HuH-7.5 (cell line): Measurements from ENCODE around the gene CTU2.
"Not testable (repeated sequence)": the region's sequence is repeated elsewhere in the genome, so short reads cannot be mapped to it uniquely, and the experiment has no call there.

Source experiments
- DNase-seq: peaks from one replicate; pipeline ENCODE4 v3.0.0; 2011; ENCODE audit warnings: low spot score

Gene CTU2

DNA sequence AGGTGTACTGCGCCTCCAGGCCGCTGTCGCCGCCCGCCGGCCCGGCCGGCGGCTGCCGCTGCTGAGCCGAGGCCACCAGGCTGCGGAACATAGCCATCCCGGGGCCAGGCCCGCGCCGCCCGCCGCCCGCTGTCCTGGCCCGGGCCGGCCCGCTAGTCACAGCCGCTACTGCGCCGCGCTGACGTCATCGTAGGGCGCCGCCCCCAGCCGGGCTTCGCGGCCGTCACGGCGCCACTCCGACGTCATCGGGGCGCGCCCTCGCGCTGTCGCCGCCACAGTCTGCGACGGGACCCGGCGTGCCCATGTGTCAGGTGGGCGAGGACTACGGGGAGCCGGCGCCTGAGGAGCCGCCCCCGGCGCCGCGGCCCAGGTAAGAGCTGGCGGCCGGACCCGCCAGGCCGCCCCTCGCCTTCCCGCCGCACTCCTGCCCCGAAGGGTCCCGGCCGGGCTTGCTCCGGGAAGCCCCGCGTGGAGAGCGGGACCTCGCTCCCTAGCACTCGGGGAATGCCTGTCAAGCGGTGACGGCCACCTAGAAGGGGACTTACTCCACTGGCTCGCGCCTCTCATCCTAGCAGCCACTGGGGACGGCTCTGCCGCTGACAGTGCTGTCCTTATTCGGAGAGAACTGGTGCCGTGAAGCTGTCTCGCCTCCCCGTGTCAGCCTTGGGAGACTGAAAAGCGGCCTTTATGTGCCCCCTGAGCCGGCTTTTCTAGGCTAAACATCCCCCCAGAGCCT is at the start of gene CTU2, which contains the start of gene RNF166:
CTU2 (plus strand) TSS at position 275 of the 736 bp plus-strand sequence; CDS start at position 303, 28 bp downstream.
RNF166 (minus strand) TSS at position 180 of the 736 bp plus-strand sequence; CDS start at position 97, 83 bp downstream.
- DNase-seq, result peak; percentile 100

DNA sequence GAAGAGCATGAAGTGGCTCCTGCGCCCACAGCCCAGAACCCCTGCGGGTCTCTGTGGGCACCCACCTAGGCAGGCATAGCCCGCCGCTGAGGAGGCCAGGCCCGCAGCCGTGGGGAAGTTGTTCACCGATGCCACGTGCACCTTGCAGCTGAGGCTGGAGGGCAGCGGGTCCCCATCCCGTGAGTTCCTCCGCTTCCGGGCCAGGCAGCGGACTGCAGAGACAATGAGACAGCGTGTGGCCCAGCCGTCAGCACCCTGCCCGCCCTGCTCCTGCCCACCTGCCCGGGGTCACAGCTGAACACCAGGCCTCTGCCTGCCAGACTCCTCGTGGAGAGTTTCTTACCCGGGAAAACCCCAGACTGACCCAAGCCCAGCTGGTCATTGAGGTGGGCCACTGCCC is 48.9 kb upstream of the CTU2 start:
- DNase-seq, result no peak

DNA sequence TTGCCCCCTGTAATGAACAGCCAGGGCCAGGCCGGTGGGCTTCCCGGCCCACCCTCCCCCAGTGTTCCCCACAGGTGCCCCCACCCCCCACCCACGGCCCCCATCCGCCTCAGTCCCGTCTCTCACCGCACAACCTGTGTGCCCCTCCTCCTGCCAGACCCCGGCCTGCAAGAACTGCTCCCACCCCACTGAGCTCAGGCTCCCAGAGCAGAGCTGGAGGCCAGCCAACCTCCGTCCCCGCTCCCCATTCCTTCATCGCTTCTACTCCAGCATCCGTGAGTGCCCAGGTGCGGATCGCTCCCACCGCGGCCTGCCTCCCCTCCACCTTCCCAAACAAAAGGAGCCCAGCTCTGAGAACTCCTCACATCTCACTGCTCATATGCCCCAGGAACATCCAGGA is 47.6 kb upstream of the CTU2 start:
- DNase-seq, result no peak

DNA sequence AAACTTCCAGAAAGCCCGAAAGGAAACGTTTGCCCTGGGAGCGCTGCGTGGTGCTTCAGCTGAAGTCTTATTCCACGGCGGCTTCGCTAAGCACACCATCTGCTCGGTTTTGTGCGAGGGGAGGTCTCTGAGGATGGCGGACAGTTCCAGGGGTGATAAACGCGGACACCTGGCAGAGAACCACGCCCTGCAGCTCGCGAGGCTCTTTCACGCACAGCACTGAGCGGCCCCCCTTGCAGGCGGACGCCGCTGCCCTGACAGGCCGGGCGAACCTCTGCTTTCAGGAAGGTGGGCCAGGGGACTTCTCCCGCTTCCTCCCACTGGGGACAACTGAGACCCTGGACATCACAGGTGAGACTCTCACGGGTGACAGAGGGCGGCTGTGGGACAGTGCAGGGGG is 47.1 kb upstream of the CTU2 start:
- no peak for DNase-seq

DNA sequence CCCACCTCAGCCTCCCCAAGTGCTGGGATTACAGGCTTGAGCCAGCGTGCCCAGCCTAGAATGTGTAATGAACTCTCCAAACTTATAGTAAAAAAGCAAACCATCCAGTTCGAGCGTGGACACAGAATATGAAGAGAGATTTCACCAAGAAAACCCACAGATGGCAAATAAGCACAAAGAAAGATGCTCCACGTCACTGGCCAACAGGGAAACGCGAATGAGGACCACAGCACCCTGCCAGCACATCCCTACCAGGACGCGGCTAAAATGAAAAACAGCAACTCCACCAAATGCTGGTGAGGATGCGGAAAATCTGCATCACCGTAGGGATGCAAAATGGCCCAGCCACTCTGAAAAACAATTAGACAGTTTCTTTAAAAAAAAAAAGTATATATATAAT is 44.8 kb upstream of the CTU2 start:
- no peak for DNase-seq

DNA sequence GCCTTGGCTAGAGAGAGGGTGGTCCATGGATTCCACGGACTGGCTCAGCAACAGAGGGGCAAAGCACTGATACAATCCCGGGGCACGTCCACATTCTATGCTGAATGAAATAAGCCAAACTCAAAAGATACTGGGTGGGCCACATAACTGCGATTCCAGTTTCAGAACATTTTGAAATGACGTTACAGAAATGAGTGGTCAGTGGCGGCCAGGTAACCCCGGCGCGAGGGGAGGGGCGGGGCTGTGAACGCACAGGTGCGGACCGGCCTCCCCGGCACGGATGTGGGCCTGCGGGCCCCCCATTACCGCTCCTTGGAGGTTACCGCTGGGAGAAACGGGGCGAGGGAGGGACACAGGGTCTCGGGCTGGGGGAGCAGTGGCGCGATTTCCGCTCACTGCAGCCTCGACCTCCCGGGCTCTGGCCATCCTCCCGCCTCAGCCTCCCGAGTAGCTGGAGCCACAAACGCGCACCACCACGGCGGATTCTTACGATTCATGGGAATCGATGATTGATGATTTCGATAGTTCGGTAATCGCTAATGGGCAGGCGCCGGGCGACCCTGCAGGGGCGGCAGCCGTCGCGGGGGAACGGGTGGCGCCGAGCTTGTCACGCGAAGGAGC is 44.0 kb upstream of the CTU2 start:
- DNase-seq, result no peak

DNA sequence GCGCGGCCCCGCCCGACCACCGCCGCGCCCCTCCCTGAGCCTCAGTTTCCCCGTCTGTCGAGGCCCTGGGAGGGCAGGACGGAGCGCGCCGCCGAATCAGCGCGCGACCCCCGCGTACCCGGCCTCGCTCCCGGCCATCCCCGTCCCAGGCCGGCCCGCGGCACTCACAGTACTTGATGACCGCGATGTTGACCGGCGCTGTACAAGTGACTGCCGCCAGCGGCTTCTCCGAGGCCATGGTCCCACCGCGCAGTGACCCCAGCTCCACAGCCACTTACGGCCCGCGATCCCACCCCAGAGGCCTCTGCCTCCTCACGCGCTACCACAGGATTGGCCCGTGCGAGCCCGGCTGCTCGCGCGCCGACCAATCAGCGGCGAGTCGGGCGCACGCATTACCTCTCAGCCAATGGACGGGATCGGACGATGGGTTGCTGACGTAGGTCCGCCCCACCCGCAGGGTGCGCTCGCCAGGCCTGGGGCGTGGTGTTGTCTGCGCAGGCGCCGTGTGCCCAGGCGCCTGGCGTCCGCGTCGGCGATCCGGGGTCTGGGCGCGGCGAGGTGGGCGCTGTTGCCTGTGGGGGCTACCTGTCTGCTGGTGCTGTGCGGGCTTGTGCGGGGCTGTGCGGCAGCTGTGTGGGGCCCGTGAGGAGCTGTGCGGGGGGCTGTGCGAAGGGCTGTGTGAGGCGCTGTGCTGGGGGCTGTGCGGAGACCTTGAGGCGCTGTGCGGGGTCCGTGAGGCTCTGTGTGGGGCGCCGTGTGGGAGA is 43.3 kb upstream of the CTU2 start, which contains the start of gene MVD:
MVD (minus strand) TSS at position 249 of the 764 bp plus-strand sequence; CDS start at position 238, 11 bp downstream.
- DNase-seq, result peak; percentile 100

DNA sequence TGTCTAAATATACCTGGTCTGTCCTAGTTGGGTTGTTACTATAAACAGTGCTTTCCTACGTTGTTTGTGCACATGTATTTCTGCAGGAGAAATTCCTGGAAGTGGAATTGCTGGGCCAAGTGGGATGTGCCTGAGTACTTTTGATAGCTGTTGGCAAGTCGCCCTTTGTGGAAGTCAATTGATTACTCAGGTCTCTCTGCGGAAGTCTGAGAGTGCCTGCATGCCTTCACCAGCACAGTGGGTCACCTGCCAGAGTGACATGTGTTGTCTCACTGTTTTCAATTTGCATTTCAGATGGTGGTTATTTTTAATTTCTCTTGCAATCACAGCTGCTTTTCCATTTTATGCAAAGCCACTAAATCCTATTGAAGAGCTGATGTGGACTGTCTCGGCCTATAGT is 41.2 kb upstream of the CTU2 start:
- DNase-seq, result no peak

DNA sequence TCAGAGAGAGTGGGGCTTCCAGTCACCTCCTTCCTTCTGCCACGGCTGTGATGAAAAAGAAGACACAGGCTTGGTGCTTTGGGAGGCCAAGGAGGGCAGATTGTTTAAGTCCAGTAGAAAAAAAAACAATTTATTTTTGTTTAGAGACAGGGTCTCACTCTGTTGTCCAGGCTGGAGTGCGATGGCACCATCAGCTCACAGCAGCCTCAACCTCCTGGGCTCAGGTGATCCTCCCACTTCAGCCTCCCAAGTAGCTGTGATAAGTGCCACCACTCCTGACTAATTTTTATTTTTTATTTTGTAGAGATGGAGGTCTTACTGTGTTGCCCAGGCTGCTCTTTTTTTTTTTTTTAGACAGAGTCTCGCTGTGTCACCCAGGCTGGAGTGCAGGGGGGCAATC is 40.7 kb upstream of the CTU2 start:
- DNase-seq, result no peak

DNA sequence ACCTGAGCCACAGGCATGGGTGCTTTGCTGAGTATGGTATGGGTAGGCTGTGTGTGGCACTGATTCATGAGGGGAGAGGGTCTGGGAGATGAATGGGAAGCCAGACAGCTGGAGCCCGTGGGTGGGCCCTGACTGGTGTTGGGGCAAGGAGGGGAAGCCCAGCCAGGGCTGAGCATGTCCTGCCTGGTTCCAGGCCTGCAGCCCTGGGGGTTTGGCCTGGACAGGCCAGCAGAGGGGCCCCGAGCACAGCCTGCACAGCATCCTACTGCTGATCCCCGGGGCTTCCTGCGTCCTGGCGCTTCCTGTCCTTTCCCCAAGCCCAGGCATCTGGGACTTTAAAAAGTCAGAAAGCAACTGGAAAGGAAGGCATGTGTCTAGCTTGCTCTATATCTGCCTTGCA is 38.8 kb upstream of the CTU2 start:
- DNase-seq, result no peak

DNA sequence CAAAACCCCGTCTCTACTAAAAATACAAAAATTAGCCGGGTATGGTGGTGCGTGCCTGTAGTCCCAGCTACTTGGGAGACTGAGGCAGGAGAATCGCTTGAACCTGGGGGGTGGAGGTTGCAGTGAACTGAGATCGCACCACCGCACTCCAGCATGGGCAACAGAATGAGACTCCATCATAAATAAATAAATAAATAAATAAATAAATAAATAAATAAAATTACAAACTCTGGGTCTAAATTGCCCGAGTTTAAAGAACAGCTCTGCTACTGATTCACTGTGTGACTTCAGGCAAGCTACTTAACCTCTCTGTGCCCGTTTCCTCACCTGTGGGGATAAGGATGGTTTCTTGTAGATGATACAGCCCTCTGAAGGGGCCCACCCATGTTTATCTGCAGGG is 36.8 kb upstream of the CTU2 start:
- not testable (repeated sequence) for DNase-seq

DNA sequence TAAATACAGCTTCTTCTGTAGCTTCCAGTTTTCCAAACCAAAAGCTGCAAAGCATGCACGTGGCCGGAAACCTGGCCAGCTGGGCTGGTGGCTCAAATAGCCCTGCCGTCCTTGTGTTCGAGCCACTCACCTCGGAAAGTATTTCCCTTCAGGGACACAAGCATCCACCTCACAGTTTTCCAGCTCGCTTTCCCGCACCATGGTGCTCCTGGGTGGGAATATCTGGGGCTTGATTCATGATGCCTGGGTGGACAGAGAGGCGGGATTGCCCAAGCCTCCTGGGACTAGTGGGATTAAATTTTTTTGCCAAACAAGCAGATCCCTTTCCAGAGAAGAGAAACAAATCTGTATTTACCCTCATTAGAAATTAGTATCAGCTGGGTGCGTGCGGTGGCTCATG is 36.3 kb upstream of the CTU2 start:
- no peak for DNase-seq

DNA sequence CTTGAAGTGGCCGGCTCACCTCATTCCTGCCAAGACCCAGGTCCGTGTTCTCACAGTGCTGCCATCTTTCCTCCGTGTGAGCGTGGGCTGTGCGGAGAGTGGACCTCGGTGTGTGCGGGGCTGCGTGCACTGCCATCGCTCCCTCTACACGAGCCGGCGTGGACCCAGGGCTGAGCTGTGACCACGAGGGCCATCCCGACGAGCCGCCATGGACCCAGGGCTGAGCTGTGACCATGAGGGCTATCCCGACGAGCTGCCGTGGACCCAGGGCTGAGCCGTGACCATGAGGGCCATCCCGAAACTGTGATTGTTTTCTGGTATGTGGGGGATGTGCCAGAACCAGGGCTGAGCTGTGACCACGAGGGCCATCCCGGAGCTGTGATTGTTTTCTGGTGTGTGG is 34.5 kb upstream of the CTU2 start:
- DNase-seq, result no peak

DNA sequence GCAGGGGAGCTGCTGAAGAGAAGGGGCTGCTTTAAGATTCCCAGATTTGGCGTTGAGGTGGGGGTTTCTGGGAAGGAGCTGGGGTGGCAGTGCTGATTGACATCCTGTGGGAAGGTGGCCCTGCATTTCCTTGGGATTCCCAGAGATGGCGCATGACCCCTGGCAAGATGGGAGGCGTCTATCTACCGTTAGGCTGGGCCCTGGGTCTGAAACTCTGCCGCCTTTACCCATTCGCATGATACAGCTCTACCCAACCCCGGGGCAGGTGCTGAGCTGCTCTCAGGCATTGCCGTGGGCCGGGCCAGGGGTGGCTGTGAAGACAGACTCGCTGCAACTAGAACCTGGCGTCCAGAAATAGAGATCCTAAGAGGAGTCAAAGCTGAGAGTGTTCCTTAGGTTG is 33.5 kb upstream of the CTU2 start:
- DNase-seq, result no peak

DNA sequence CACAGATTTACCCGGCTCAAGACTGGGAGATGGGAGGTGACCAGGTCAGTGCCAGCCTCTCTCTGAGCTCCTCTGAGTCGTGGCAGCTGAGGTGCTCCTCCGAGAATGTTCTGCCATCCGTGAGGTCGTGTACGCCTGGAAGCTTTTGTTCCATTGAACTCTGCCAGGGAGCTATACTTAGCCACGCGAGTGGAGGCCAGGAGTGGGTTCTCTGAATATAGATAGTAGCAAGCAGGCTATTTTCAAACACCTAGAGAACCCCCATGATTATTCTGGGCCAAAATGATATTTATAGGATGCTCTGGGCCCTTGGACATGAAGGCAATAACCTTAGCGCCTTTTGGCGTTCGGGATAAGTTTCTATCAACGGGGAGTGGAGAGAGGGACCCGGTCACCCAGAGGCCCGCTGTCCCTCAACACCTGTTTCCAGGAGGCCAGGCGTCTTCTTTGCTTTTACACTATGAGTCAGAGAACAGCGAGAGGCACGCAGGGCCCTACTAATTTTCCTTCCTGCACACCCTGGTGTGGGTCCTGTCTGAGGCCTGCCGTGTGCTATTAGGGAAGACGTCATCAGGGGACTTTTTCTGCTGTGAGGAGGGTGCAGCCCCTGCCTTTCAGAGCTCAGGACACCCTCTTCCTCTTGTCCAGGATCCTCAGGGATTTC is 32.5 kb upstream of the CTU2 start:
- DNase-seq, result no peak

DNA sequence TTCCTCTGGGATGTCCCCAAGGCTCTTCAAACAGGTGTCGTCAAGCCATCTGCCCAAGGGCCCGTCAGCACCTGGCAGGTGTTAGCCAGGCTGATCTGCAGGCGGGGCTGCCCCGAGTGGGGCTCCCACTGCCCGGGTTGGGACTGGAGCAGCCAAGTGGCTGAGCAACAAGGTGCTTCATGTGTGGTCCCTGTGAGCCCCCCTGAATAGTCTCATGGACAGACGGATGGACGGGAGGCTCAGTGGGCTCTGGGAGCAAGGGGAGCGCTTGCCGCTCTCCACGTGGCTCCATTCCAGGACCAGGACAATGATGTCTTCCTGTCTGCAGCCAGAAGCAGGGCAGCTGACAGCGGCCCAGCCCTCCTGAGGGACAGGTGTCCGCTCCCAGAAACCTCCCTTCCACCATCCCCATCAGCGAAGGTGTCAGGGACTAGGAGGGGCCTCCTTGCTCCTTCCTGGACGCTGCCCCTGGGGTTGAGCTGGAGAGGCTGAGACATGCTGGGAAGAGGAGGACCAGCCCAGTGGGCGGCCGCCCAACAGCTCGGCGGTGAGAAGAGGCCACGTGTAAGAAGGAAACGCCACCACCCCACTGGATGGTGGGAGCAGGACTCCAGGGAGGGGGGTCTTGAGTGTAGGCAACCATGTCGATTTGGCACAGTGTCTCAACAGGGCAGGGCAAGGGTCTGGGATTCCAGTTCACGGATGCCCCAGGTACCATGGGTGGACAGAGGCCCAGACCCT is 29.6 kb upstream of the CTU2 start:
- DNase-seq, result no peak

DNA sequence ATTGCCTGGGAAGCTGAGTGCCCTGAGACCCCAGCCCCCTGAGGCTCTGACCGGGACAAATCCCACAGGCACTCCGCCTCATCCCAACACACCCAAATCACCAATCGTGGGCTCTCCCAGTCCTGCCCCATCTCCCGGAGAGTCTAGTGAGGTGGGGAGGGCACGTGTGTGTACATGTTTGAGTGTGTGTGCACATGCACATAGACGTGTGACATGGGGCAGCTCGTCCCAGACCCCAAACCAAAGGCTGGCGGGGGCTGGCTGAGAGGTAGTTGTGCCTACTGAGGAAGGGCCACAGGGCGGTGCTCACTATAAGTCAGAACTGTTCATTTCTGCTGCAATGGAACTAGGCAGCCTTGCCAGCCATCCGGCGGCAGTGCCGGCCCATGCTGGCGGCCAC is 28.6 kb upstream of the CTU2 start:
- no peak for DNase-seq

DNA sequence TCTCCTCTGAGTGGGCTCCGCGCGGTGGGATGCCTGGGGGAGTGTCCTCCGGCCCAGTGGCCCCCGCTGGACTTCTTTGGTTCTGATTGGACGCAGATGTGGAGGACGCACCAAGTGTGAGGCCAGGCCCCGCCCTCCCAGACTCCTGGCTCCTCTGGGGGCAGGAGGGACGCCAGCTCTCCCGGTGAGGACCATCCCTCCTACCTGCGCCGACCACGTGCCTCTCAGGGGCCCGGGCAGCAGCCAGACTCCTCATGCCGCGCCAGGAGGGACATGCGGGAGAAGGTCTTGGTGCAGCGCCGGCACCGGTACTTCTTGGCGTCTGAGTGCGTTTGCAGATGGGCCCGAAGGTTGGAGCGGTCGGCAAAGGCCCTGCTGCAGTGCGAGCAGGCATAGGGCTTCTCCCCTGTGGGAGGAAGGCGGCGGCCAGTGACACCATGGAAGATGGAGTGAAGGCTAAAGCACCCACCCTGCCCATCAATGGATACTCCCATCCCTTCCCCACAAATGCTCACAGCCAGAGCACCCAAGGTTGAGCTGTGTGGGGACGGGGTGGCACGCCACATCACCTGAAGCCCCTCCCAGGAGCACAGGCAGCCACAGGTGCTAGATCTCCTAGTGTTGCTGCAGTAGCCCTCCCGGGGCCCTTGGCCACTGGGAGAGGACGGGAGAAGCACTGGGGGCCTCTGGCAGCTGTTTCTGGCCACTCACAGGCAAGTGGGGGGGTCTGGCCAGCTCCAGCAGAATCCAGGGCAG is 27.9 kb upstream of the CTU2 start:
- no peak for DNase-seq

DNA sequence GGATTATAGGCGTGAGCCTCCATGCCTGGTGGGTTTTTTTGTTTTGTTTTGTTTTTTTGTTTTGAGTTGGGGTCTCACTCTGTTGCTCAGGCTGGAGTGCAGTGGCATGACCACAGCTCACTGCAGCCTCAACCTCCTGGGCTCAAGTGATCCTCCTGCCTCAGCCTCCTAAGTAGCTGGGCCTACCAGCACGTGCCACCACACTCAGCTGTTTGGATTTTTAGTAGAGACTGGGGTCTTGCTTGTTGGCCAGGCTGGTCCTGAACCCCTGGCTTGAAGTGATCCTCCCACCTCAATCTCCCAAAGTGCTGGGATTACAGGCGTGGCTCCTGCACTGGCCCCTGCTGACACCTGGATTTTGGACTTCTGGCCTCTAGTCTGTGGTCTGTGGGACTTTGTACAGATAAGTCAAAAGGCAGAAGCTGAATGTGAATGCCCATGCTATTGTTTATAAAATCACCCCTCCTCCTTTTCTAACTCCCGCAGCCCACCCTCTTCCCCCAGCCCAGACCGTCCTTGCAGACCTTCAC is 25.7 kb upstream of the CTU2 start:
- no peak for DNase-seq

DNA sequence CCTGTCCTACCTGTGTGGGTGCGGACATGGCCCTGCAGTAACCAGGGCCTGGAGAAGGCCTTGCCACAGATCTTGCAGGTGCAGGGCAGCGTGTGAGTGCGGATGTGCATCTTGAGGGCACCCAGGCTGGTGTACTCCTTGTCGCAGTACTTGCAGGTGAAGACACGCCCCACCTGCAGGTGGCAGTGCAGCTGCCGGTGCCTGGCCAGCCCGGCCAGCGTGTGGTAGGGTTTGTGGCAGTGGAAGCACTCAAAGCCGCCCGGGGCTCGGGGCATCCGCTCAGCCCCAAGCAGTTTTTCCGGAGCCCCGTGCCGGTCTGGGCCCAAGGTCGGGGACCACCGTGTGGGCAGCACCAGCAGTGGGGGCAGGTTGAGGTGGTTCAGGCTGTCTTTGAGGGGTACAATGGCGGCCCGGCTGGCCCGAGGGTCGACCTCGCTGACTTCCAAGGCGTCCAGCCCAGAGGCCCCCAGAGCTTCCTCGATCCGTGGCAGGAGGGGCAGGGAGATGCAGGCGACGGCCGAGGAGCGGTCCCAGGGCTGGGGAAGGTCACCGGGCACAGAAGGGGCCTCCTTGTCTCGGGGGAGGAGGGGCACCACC is 25.1 kb upstream of the CTU2 start:
- peak; percentile 97 for DNase-seq
